ENCODE results near the gene XYLT1.

XYLT1 gene

GRCh38 chr16:17166095-17166494, 304.7 kb downstream of the XYLT1 start:
- DNase-seq (ENCODE audit: extremely low spot score), result no peak
- CTCF ChIA-PET, result no interaction called here
- TF ChIP-seq ZNF384 (IDR thresholded peaks at IDR 0.05) (no peak), BHLHE40 (IDR thresholded peaks at IDR 0.05; ENCODE audit: borderline replicate concordance) (no peak), CTBP1 (IDR thresholded peaks at IDR 0.05; ENCODE audit: borderline replicate concordance) (no peak), TARDBP (IDR thresholded peaks at IDR 0.05) (no peak), HDGF (IDR thresholded peaks at IDR 0.05; ENCODE audit: borderline replicate concordance) (no peak), FOXK2 (IDR thresholded peaks at IDR 0.05) (no peak)
- TF ChIP-seq, protein P1, sequence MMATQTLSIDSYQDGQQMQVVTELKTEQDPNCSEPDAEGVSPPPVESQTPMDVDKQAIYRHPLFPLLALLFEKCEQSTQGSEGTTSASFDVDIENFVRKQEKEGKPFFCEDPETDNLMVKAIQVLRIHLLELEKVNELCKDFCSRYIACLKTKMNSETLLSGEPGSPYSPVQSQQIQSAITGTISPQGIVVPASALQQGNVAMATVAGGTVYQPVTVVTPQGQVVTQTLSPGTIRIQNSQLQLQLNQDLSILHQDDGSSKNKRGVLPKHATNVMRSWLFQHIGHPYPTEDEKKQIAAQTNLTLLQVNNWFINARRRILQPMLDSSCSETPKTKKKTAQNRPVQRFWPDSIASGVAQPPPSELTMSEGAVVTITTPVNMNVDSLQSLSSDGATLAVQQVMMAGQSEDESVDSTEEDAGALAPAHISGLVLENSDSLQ (IDR thresholded peaks at IDR 0.05), result no peak
- POLR2A ChIA-PET, result no interaction called here

DNA sequence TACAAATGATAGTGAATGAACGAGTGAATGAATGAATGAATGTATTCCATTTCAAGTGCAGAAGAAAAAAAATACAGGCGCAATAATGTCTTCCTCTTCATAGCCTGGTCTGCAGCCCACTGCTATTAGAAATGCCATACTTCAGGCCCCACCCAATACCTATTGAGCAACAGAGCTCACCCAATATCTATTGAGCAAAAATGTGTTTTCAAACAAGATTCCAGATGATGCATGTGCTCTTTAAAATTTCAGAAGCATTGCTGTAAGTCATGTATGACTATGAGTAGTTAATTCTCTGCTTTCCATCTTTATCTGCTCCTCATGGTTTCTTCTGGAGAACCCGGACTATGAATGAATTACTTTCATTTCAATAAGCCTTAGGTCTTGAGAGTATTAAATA, 308.2 kb downstream of the XYLT1 start:
- no peak for DNase-seq (ENCODE audit: extremely low spot score)
- ChIA-PET CTCF (no interaction called here), POLR2A (no interaction called here)

DNA sequence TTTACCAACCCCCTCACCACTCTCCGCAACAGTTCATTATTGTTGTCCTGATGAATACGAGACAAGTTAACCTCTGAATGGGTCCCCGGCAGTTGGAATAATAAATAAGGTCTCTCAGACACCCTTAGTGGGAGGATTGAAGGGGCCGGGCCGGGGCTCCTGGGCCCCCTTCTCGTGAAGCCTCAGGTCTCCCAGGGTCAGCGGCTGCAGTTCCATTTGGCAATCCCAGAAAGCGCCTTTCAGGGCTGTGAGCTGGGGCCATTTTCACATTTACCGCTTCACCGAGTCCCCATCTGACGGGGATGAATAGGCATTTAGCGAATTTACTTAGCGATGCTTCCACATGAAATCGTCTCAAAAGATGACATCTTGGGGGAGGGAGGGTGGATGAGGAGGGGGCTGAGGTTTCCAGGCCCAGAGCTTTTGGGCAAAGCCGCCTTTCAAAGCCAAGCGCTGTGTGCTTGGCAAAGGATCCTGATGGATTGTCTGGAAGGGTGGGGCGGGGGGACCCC, 309.8 kb downstream of the XYLT1 start:
- DNase-seq (ENCODE audit: extremely low spot score), result no peak
- ChIA-PET CTCF (no interaction called here), POLR2A (no interaction called here)
- no peak for TF ChIP-seq BHLHE40 (IDR thresholded peaks at IDR 0.05; ENCODE audit: borderline replicate concordance)
- no peak for TF ChIP-seq ELF4 (IDR thresholded peaks at IDR 0.05)
- TF ChIP-seq FOXK2 (IDR thresholded peaks at IDR 0.05), result no peak

More for the DNA sequence above, 308.2 kb downstream of the XYLT1 start:
- TF ChIP-seq SP1 (IDR thresholded peaks at IDR 0.05) (no peak), L3MBTL2 (conservative IDR thresholded peaks at IDR 0.05) (no peak), HDGF (IDR thresholded peaks at IDR 0.05; ENCODE audit: borderline replicate concordance) (no peak), ARNT (IDR thresholded peaks at IDR 0.05) (no peak), ELF4 (IDR thresholded peaks at IDR 0.05) (no peak), FOXM1 (IDR thresholded peaks at IDR 0.05; ENCODE audit: borderline replicate concordance) (no peak), SUZ12 (IDR thresholded peaks at IDR 0.05) (no peak), FOXA1 (IDR thresholded peaks at IDR 0.05) (no peak), FOXK2 (IDR thresholded peaks at IDR 0.05) (no peak), ZNF384 (IDR thresholded peaks at IDR 0.05) (no peak), TARDBP (IDR thresholded peaks at IDR 0.05) (no peak), CTBP1 (IDR thresholded peaks at IDR 0.05; ENCODE audit: borderline replicate concordance) (no peak), LEF1 (IDR thresholded peaks at IDR 0.05; ENCODE audit: borderline replicate concordance) (no peak), BHLHE40 (IDR thresholded peaks at IDR 0.05; ENCODE audit: borderline replicate concordance) (no peak), NFRKB (IDR thresholded peaks at IDR 0.05) (no peak)
- TF ChIP-seq, protein P1 (IDR thresholded peaks at IDR 0.05), result no peak

- no peak for TF ChIP-seq FOXA1 (IDR thresholded peaks at IDR 0.05)
- TF ChIP-seq ARNT (IDR thresholded peaks at IDR 0.05), result no peak
- TF ChIP-seq ELF4 (IDR thresholded peaks at IDR 0.05), result no peak
- no peak for TF ChIP-seq FOXM1 (IDR thresholded peaks at IDR 0.05; ENCODE audit: borderline replicate concordance)
- no peak for TF ChIP-seq SP1 (IDR thresholded peaks at IDR 0.05)
- TF ChIP-seq NFRKB (IDR thresholded peaks at IDR 0.05), result no peak
- TF ChIP-seq LEF1 (IDR thresholded peaks at IDR 0.05; ENCODE audit: borderline replicate concordance), result no peak
- no peak for TF ChIP-seq ZNF384 (IDR thresholded peaks at IDR 0.05)
- TF ChIP-seq FOXK2 (IDR thresholded peaks at IDR 0.05), result no peak
- TF ChIP-seq SUZ12 (IDR thresholded peaks at IDR 0.05), result no peak
- no peak for TF ChIP-seq BHLHE40 (IDR thresholded peaks at IDR 0.05; ENCODE audit: borderline replicate concordance)
- TF ChIP-seq, protein P1 (IDR thresholded peaks at IDR 0.05), result no peak
- no peak for TF ChIP-seq L3MBTL2 (conservative IDR thresholded peaks at IDR 0.05)
- no peak for TF ChIP-seq HDGF (IDR thresholded peaks at IDR 0.05; ENCODE audit: borderline replicate concordance)
- no peak for TF ChIP-seq CTBP1 (IDR thresholded peaks at IDR 0.05; ENCODE audit: borderline replicate concordance)
- no peak for TF ChIP-seq TARDBP (IDR thresholded peaks at IDR 0.05)
- ChIA-PET POLR2A (no interaction called here), CTCF (no interaction called here)
- peak; percentile 8 for DNase-seq (ENCODE audit: extremely low spot score)
These were observed 310.4 kb downstream of the XYLT1 start for GRCh38 chr16:17160285-17160853.

DNA sequence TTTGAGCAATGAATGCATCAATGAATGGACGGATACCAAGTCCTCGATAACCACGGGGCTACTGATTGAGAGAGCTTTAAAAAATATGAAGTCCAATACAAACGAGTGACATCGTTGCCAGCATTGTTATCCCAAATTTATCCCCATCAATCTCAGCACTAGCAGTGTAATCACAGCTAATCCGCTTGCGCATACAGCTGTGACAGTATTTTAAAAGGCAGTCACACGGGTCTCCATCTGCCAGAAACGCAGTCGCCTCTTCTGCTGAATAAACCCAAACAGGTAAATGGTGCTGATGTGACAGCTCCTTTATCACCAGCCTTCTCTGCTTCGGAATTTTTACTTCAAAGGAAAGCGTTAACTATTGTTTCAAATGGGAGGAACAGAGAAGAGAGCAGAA, 311.1 kb downstream of the XYLT1 start:
- ChIA-PET CTCF (interaction anchor here (0.6 kb wide), 1 partner anchor 298 kb away, joined by 3 read pairs; no protein-coding TSS in a partner anchor), POLR2A (no interaction called here)
- no peak for DNase-seq (ENCODE audit: extremely low spot score)
- TF ChIP-seq BHLHE40 (IDR thresholded peaks at IDR 0.05; ENCODE audit: borderline replicate concordance) (no peak), SP1 (IDR thresholded peaks at IDR 0.05) (no peak), CTBP1 (IDR thresholded peaks at IDR 0.05; ENCODE audit: borderline replicate concordance) (no peak), LEF1 (IDR thresholded peaks at IDR 0.05; ENCODE audit: borderline replicate concordance) (no peak), ZNF384 (IDR thresholded peaks at IDR 0.05) (no peak), TARDBP (IDR thresholded peaks at IDR 0.05) (no peak), SUZ12 (IDR thresholded peaks at IDR 0.05) (no peak), L3MBTL2 (conservative IDR thresholded peaks at IDR 0.05) (no peak), FOXA1 (IDR thresholded peaks at IDR 0.05) (no peak), FOXM1 (IDR thresholded peaks at IDR 0.05; ENCODE audit: borderline replicate concordance) (no peak), NFRKB (IDR thresholded peaks at IDR 0.05) (no peak)
- TF ChIP-seq, protein P1 (IDR thresholded peaks at IDR 0.05), result no peak

DNA sequence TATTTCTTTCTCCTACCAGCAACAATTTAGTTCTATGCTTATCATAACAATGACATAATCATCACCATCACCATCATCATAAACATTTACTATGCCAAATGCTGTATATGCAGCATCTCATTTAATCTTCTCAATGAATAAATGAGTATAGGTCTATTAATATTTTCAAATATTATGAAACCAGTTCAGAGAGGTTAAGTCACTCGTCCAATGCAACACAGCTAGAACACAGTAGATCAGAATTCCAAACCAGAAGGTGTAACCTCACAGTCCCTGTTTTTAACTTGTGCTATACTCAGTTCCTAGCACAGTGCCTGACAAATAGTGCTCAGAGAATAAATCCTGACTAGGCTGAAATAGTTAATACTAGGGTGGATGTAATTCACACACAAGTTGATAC, 314.8 kb downstream of the XYLT1 start:
- CTCF ChIA-PET, result no interaction called here
- no peak for DNase-seq (ENCODE audit: extremely low spot score)
- POLR2A ChIA-PET, result no interaction called here
- TF ChIP-seq L3MBTL2 (conservative IDR thresholded peaks at IDR 0.05) (no peak), SUZ12 (IDR thresholded peaks at IDR 0.05) (no peak), SP1 (IDR thresholded peaks at IDR 0.05) (no peak), CTBP1 (IDR thresholded peaks at IDR 0.05; ENCODE audit: borderline replicate concordance) (no peak), NFRKB (IDR thresholded peaks at IDR 0.05) (no peak), FOXA1 (IDR thresholded peaks at IDR 0.05) (no peak), HDGF (IDR thresholded peaks at IDR 0.05; ENCODE audit: borderline replicate concordance) (no peak), FOXK2 (IDR thresholded peaks at IDR 0.05) (no peak), ELF4 (IDR thresholded peaks at IDR 0.05) (no peak), FOXM1 (IDR thresholded peaks at IDR 0.05; ENCODE audit: borderline replicate concordance) (no peak), ZNF384 (IDR thresholded peaks at IDR 0.05) (no peak), TARDBP (IDR thresholded peaks at IDR 0.05) (no peak), LEF1 (IDR thresholded peaks at IDR 0.05; ENCODE audit: borderline replicate concordance) (no peak), ARNT (IDR thresholded peaks at IDR 0.05) (no peak), BHLHE40 (IDR thresholded peaks at IDR 0.05; ENCODE audit: borderline replicate concordance) (no peak)
